Pancreas (tissue), 10 donors: Measurements from ENCODE around the gene PRSS57. TPM values are rescaled to one million over a fixed set of nuclear protein-coding genes. Genes with fewer than 3 reads are reported as not detected.
A peak's percentile ranks its signal among the peaks of the same experiment; 100 is the strongest.

Experiments used
- ATAC-seq, 4 donors: fragments of 200-7000 bp; cut with Tn5 transposase; one replicate each; pipeline versions ENCODE4 v1.8.0 to v1.9.1; 2020; ENCODE audit warnings: mild to moderate bottlenecking in 4 of 4, moderate library complexity in 4 of 4
- DNase-seq, 6 donors: peaks; one replicate each; pipeline ENCODE4 v3.0.0-alpha.2; 2020
- FAIRE-seq: peaks from 2 replicates; lab custom pipeline; 2012; peaks lifted over from hg19 to GRCh38; lab: Jason Lieb, UNC
- H3K27ac ChIP-seq, 4 donors: fragments of 200-600 bp; sonication (generic); 1 replicate in 3 of 4; 2 replicates in 1 of 4; pipeline versions ENCODE4 v1.5.0 to v1.8.0; 2020
- H3K27me3 ChIP-seq, 4 donors: fragments of 200-600 bp; one replicate each; pipeline ENCODE4 v1.8.0; 2021
- H3K36me3 ChIP-seq, 3 donors: fragments of 200-600 bp; sonication (generic) in 1 of 3; one replicate each; pipeline versions ENCODE4 v1.5.0 to v1.8.0; 2020 to 2021
- H3K4me1 ChIP-seq, 3 donors: fragments of 200-600 bp; one replicate each; pipeline ENCODE4 v1.8.0; 2021
- H3K4me3 ChIP-seq, 4 donors: fragments of 200-600 bp; sonication (generic) in 2 of 4; one replicate each; pipeline versions ENCODE4 v1.5.0 to v1.8.0; 2020 to 2021
- H3K9me3 ChIP-seq, 4 donors: fragments of 200-600 bp; one replicate each; pipeline ENCODE4 v1.8.0; 2021
- WGBS, 2 donors: extraction: QIAGEN DNeasy Blood & Tissue Kit; methylation state at CpG; one replicate each; pipeline ENCODE4 v1.1.7; 2013; 5-methylcytosine and 5-hydroxymethylcytosine counted together
- intact Hi-C, 3 donors: fragments of 100-400 bp; cut with DNase I; formaldehyde crosslinking; loops; one replicate each; pipeline versions ENCODE4 v1.11.1 to v1.14.2; 2022
- polyA plus RNA-seq, 2 donors: library from polyadenylated mRNA; stranded (reverse); fragments of 200-250 nt; gene quantifications; one replicate each; pipeline ENCODE4 v1.2.3, GENCODE V29; 2013
- total RNA-seq, 6 donors: library from RNA; stranded (reverse); fragmentation: NEBNext Ultra II Directional in 4 of 6; extraction: Animal tissue kit (Norgen Biotek cat#: 25700) in 4 of 6; gene quantifications; one replicate each; pipeline versions ENCODE4 v1.2.1 to v1.2.4, GENCODE V29; 2021 to 2023
- TF ChIP-seq, protein P1 (sequence below), 4 donors: fragments of 200-600 bp; sonication (generic) in 3 of 4; IDR thresholded peaks; one replicate each; pipeline versions ENCODE4 v1.5.0 to v1.8.0; 2021; ENCODE audit warnings: antibody characterized with exemption in 4 of 4
- donor health status: healthy with polysubstance abuse.
- donor health status: DM: no; HTN: no; CAD: no; lungs with moderate emphysema.
- donor health status: DM: no; HTN: no; CAD: no.
- donor health status: control.
- donor health status: control.
- donor health status: Bipolar disorder and iron deficiency.
- donor health status: DM: yes; HTN: yes; CAD: no.
- donor health status: DM: no; HTN: no; CAD: no.
- donor health status: DM: no; HTN: no; CAD: no.
- donor health status: DM: yes; HTN: yes; CAD: no.

PRSS57 gene
- total and polyA plus RNA-seq, 8 donors, result not detected

GRCh38 chr19:645912-646778 is 49.1 kb downstream of the PRSS57 start:
- TF ChIP-seq, protein P1, sequence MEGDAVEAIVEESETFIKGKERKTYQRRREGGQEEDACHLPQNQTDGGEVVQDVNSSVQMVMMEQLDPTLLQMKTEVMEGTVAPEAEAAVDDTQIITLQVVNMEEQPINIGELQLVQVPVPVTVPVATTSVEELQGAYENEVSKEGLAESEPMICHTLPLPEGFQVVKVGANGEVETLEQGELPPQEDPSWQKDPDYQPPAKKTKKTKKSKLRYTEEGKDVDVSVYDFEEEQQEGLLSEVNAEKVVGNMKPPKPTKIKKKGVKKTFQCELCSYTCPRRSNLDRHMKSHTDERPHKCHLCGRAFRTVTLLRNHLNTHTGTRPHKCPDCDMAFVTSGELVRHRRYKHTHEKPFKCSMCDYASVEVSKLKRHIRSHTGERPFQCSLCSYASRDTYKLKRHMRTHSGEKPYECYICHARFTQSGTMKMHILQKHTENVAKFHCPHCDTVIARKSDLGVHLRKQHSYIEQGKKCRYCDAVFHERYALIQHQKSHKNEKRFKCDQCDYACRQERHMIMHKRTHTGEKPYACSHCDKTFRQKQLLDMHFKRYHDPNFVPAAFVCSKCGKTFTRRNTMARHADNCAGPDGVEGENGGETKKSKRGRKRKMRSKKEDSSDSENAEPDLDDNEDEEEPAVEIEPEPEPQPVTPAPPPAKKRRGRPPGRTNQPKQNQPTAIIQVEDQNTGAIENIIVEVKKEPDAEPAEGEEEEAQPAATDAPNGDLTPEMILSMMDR (IDR thresholded peaks at IDR 0.05), result no peak
- ATAC-seq, result no peak
- FAIRE-seq, result no peak
- Histone ChIP-seq H3K4me3 (no peak overlapping the region), H3K27ac (no peak overlapping the region), H3K27me3 (no peaks in the 10 kb centered on the region), H3K4me1 (no peaks in the 10 kb centered on the region), H3K36me3 (peaks cover 0 to 37% (median 29%) of the 10 kb centered on the region in 3 donors), H3K9me3 (no peaks in the 10 kb centered on the region)
- intact Hi-C loops, result no loop called here
- DNase-seq, result peak in 2 of 6 donors; percentile 30 to 69
- WGBS, 2 donors, result 92 to 94% methylated on average over 62 of the region's 62 CpGs

- no peaks in the 10 kb centered on the region for H3K27me3 ChIP-seq
- TF ChIP-seq, protein P1 (IDR thresholded peaks at IDR 0.05), result no peak
- 80 to 82% methylated on average over 14 of the region's 14 CpGs for WGBS, 2 donors
- DNase-seq (no peak), ATAC-seq (no peak), FAIRE-seq (no peak)
- intact Hi-C loops, result no loop called here
- no peak overlapping the region for H3K4me3 ChIP-seq
- H3K9me3 ChIP-seq, result no peaks in the 10 kb centered on the region
- no peaks in the 10 kb centered on the region for H3K4me1 ChIP-seq
- H3K36me3 ChIP-seq, result peaks cover 0 to 32% (median 25%) of the 10 kb centered on the region in 3 donors
- H3K27ac ChIP-seq, result no peak overlapping the region
Observed at GRCh38 chr19:644789-645188, 50.5 kb downstream of the PRSS57 start.

DNA sequence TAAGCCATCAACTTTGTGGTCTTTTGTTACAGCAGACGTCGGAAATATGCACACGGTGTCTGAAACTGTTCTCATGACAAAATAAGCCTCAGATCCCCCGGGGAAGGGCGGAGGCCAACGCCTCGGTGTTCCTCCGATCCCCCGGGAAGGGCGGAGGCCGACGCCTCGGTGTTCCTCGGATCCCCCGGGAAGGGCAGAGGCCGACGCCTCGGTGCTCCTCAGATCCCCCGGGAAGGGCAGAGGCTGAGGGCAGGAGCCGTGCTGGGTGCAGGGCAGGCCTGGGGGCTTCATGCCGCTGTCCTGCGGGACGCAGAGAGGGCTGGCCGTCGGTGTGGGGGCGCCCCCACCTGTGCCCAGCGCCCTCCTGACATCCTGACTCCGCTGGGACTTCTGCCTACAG is 50.9 kb downstream of the PRSS57 start:
- H3K36me3 ChIP-seq, result peaks cover 0 to 30% (median 24%) of the 10 kb centered on the region in 3 donors
- intact Hi-C loops, result no loop called here
- FAIRE-seq, result no peak
- H3K4me3 ChIP-seq, result no peak overlapping the region
- H3K27ac ChIP-seq, result no peak overlapping the region
- no peak for DNase-seq
- no peak for ATAC-seq
- no peaks in the 10 kb centered on the region for H3K27me3 ChIP-seq
- no peaks in the 10 kb centered on the region for H3K9me3 ChIP-seq
- no peaks in the 10 kb centered on the region for H3K4me1 ChIP-seq
- 73 to 82% methylated on average over 26 to 28 of the region's 28 CpGs for WGBS, 2 donors
- TF ChIP-seq, protein P1 (IDR thresholded peaks at IDR 0.05), result no peak

GRCh38 chr19:643736-644135 is 51.5 kb downstream of the PRSS57 start:
- TF ChIP-seq, protein P1 (IDR thresholded peaks at IDR 0.05), result no peak

More at GRCh38 chr19:643736-644135, 51.5 kb downstream of the PRSS57 start:
- peak in 1 of 6 donors; percentile 64 for DNase-seq
- no peak for ATAC-seq
- intact Hi-C loops, result no loop called here
- no peaks in the 10 kb centered on the region for H3K9me3 ChIP-seq
- no peak overlapping the region for H3K4me3 ChIP-seq
- FAIRE-seq, result no peak
- no peak overlapping the region for H3K27ac ChIP-seq
- 87 to 88% methylated on average over 24 of the region's 24 CpGs for WGBS, 2 donors
- H3K4me1 ChIP-seq, result no peaks in the 10 kb centered on the region
- H3K36me3 ChIP-seq, result peaks cover 0 to 25% (median 17%) of the 10 kb centered on the region in 3 donors
- no peaks in the 10 kb centered on the region for H3K27me3 ChIP-seq
